OCI-LY3 (cell line): ENCODE results near the gene PPM1M.

Experiments used
- H2AFZ ChIP-seq: fragments of 200-600, 300-600 bp; shearing (Covaris generic); 2 replicates; pipeline ENCODE4 v1.6.0; 2014; ENCODE audit warnings: antibody characterized with exemption, low read depth, low read length
- H3K27ac ChIP-seq: fragments of 200-600, 300-600 bp; sonication (generic); 2 replicates; pipeline ENCODE4 v1.5.1; 2014; ENCODE audit warnings: mild to moderate bottlenecking, low read length, moderate library complexity, mixed read lengths
- H3K27me3 ChIP-seq: fragments of 200-600, 300-600 bp; sonication (generic); 2 replicates; pipeline ENCODE4 v1.6.1; 2014; ENCODE audit warnings: low read depth, low read length, mixed read lengths
- H3K36me3 ChIP-seq: fragments of 200-600, 300-600 bp; sonication (generic); replicated peaks from 2 replicates; pipeline ENCODE3; 2014; ENCODE audit warnings: low read depth, low read length, mixed read lengths
- H3K4me1 ChIP-seq: fragments of 300-600, 200-600 bp; sonication (generic); 2 replicates; pipeline ENCODE4 v1.6.1; 2014; ENCODE audit warnings: low read length, mixed read lengths
- H3K4me2 ChIP-seq: fragments of 200-600, 300-600 bp; sonication (generic); 2 replicates; pipeline ENCODE4 v1.6.1; 2014; ENCODE audit warnings: low read length, mixed read lengths
- H3K4me3 ChIP-seq: fragments of 300-600, 200-600 bp; sonication (generic); 2 replicates; pipeline ENCODE4 v1.5.1; 2014; ENCODE audit warnings: antibody characterized with exemption, mild to moderate bottlenecking, low read length, moderate library complexity
- H3K79me2 ChIP-seq: fragments of 300-600, 200-600 bp; shearing (Covaris generic); 2 replicates; pipeline ENCODE4 v1.6.1; 2014; ENCODE audit warnings: mild to moderate bottlenecking, low read length, mixed read lengths
- H3K9ac ChIP-seq: fragments of 300-600, 200-600 bp; shearing (Covaris generic); 2 replicates; pipeline ENCODE4 v1.6.0; 2014; ENCODE audit warnings: mild to moderate bottlenecking, low read length, moderate library complexity
- H3K9me3 ChIP-seq: fragments of 200-600, 300-600 bp; shearing (Covaris generic); 2 replicates; pipeline ENCODE4 v1.6.1; 2014; ENCODE audit warnings: low read length, mixed read lengths; ENCODE audit not compliant: insufficient read depth
- H4K20me1 ChIP-seq: fragments of 200-600, 300-600 bp; sonication (generic); 2 replicates; pipeline ENCODE4 v1.6.1; 2016; ENCODE audit warnings: low read length, mixed read lengths; ENCODE audit not compliant: insufficient read depth
- EZH2phosphoT487 ChIP-seq: fragments of 200-600 bp; shearing (Covaris generic); IDR thresholded peaks from 2 replicates; pipeline ENCODE4 v1.6.1; 2018; ENCODE audit warnings: antibody characterized with exemption, mixed run types, low read depth
- TF ChIP-seq, protein P1 (sequence below): fragments of 200-600, 300-600 bp; sonication (generic); IDR thresholded peaks from 2 replicates; pipeline ENCODE4 v1.5.1; 2014; ENCODE audit warnings: antibody characterized with exemption, low read length, low read depth

PPM1M gene

DNA sequence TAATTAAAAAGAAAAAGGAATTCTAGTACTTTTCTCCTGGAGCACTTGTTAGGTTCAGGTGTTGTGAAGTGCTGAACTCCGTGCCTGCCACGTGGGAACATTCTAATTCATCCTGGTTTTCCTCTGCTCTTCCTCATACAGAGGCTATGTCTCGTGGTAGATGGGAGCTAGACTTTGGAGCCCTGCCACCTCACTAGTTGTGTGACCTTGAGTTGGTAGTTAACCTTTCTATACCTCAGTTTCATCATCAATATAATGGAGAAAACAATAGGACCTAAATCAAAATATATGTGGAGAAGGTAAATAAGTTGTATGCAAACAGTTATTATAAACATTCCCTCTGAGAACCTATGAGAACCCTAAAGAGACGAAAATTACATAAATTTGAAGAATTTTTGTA is 37.0 kb upstream of the PPM1M start:
- Histone ChIP-seq H3K79me2 (no peaks in the 10 kb centered on the region), H3K27ac (no peak overlapping the region), H3K4me3 (no peak overlapping the region), H3K36me3 (peaks cover 86% of the 10 kb centered on the region), H3K27me3 (no peaks in the 10 kb centered on the region), H3K4me1 (no peaks in the 10 kb centered on the region), H3K4me2 (no peak overlapping the region), H3K9ac (no peak overlapping the region), H4K20me1 (no peaks in the 10 kb centered on the region), H3K9me3 (no peaks in the 10 kb centered on the region), H2AFZ (no peak overlapping the region)
- no peak for TF ChIP-seq EZH2phosphoT487
- TF ChIP-seq, protein P1, sequence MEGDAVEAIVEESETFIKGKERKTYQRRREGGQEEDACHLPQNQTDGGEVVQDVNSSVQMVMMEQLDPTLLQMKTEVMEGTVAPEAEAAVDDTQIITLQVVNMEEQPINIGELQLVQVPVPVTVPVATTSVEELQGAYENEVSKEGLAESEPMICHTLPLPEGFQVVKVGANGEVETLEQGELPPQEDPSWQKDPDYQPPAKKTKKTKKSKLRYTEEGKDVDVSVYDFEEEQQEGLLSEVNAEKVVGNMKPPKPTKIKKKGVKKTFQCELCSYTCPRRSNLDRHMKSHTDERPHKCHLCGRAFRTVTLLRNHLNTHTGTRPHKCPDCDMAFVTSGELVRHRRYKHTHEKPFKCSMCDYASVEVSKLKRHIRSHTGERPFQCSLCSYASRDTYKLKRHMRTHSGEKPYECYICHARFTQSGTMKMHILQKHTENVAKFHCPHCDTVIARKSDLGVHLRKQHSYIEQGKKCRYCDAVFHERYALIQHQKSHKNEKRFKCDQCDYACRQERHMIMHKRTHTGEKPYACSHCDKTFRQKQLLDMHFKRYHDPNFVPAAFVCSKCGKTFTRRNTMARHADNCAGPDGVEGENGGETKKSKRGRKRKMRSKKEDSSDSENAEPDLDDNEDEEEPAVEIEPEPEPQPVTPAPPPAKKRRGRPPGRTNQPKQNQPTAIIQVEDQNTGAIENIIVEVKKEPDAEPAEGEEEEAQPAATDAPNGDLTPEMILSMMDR = no peak

DNA sequence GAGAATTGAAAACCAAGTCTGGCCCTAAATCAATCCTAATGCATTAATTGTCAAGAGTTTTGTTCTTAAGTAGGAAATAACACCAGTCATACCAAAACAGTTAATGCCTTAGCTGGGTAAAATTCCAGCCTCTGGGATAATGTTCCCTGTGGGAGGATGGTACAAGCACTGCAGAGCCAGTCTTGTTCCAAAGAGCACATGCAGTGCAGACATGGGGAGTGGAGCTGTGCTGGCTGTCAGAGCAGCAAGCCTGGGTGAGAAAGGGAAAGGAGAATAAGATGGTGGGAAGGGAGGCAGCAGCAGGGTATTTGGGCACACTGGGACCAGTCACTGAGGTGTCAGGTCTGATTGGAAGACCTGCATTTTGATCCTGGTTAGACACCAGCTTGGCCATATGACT is 35.5 kb upstream of the PPM1M start:
- Histone ChIP-seq H4K20me1 (no peaks in the 10 kb centered on the region), H3K27ac (no peak overlapping the region), H3K4me3 (no peak overlapping the region), H3K9me3 (no peaks in the 10 kb centered on the region), H3K9ac (no peak overlapping the region), H3K27me3 (no peaks in the 10 kb centered on the region), H3K4me1 (no peaks in the 10 kb centered on the region), H3K36me3 (peaks cover 83% of the 10 kb centered on the region), H3K79me2 (no peaks in the 10 kb centered on the region), H2AFZ (no peak overlapping the region), H3K4me2 (no peak overlapping the region)
- TF ChIP-seq, protein P1 = no peak
- TF ChIP-seq EZH2phosphoT487 = no peak

DNA sequence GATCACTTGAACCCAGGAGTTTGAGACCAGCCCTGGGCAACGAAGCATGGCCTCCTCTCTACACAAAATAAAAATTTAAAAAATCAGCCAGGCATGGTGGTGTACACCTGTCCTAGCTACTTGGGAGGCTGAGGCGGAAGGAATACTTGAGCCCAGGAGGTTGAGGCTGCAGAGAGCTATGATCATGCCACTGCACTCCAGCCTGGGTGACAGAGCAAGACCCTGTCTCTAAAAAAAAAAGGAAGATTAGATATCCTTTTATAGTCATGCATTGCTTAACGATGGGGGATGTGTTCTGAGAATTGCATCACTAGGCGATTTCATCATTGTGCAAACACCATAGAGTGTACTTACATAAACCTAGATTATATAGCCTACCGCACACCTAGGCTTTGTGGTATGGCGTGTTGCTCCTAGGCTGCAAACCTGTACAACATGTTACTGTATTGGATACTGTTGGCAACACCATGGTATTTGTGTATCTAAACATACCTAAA is 35.0 kb upstream of the PPM1M start:
- Histone ChIP-seq H3K27ac (no peak overlapping the region), H3K4me1 (no peaks in the 10 kb centered on the region), H4K20me1 (no peaks in the 10 kb centered on the region), H3K9me3 (no peaks in the 10 kb centered on the region), H3K4me2 (no peak overlapping the region), H3K4me3 (no peak overlapping the region), H2AFZ (no peak overlapping the region), H3K27me3 (no peaks in the 10 kb centered on the region), H3K9ac (no peak overlapping the region), H3K36me3 (peaks cover 79% of the 10 kb centered on the region), H3K79me2 (no peaks in the 10 kb centered on the region)
- TF ChIP-seq, protein P1 = no peak
- TF ChIP-seq EZH2phosphoT487 = no peak

DNA sequence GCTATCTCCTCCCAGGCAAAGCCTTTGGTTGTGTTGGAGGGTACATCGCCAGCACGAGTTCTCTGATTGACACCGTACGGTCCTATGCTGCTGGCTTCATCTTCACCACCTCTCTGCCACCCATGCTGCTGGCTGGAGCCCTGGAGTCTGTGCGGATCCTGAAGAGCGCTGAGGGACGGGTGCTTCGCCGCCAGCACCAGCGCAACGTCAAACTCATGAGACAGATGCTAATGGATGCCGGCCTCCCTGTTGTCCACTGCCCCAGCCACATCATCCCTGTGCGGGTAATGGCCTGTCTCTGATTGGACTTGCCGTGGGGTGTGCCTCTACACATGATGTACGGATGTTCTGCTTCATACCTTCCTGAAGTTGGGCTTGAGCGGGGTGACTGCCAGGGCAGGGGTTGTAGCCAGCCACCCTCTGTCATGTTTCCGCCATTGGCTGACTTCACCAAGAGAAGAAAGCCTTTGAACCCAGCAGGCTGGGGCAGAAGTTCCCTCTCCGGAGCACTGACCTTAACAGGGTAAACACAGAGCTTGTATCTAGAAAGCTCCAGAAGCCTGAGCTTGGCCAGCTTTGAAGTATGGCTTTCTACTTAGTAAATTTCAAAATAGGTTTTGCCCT is 34.2 kb upstream of the PPM1M start:
- Histone ChIP-seq H2AFZ (no peak overlapping the region), H4K20me1 (no peaks in the 10 kb centered on the region), H3K4me3 (no peak overlapping the region), H3K79me2 (no peaks in the 10 kb centered on the region), H3K4me1 (no peaks in the 10 kb centered on the region), H3K27me3 (no peaks in the 10 kb centered on the region), H3K9ac (no peak overlapping the region), H3K4me2 (no peak overlapping the region), H3K36me3 (peaks cover 74% of the 10 kb centered on the region), H3K27ac (no peak overlapping the region), H3K9me3 (no peaks in the 10 kb centered on the region)
- TF ChIP-seq EZH2phosphoT487 = no peak
- TF ChIP-seq, protein P1 = no peak
